Activated CD4-positive, alpha-beta T cell treated with anti-CD3 and anti-CD28 coated beads for 1 hour (primary cell): ENCODE results near the gene DHPS.
"Not testable (repeated sequence)": the region's sequence is repeated elsewhere in the genome, so short reads cannot be mapped to it uniquely, and the experiment has no call there.

Source experiments
- DNase-seq: peaks from one replicate; pipeline ENCODE4 v3.0.0-alpha.2; 2020

DHPS gene

DNA sequence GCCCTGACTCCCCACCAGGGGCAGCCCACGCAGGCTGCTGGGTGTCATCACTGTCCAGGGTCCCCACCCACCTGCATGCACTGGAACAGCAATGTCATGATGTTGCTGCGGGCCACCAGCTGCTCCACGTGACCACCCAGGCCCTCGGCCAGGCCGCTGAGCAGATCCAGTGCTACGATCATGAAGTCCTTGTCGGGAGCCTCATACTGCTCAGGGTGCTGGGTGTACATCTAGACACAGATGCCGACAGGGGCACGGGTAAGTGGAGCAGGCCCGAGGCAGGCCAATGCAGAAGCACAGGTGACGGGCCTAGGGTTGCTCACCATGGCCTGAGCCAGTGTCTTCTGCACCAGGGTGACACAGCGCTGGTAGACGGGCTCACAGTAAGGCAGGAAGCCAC lies 23.5 kb upstream of the DHPS start:
- no peak for DNase-seq

DNA sequence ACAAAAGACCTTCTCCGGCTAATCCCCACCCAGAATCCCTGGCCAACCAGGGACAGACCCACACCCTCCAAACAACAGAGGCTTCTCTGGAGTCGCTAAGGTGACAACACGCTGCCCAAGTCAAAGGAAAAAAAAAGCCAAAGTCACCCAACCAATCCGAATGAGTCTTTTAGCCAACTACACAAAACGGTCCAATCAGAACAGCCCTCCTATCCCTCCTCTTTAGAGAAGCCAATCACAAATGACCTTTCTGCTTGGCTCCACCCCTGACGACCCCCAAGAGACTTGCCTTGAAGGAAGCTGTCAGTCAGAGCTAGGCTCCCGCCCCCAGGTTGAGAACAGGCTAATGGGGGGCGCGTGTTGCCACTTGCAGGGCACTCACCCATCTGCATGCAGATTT lies 21.4 kb upstream of the DHPS start:
- no peak for DNase-seq

DNA sequence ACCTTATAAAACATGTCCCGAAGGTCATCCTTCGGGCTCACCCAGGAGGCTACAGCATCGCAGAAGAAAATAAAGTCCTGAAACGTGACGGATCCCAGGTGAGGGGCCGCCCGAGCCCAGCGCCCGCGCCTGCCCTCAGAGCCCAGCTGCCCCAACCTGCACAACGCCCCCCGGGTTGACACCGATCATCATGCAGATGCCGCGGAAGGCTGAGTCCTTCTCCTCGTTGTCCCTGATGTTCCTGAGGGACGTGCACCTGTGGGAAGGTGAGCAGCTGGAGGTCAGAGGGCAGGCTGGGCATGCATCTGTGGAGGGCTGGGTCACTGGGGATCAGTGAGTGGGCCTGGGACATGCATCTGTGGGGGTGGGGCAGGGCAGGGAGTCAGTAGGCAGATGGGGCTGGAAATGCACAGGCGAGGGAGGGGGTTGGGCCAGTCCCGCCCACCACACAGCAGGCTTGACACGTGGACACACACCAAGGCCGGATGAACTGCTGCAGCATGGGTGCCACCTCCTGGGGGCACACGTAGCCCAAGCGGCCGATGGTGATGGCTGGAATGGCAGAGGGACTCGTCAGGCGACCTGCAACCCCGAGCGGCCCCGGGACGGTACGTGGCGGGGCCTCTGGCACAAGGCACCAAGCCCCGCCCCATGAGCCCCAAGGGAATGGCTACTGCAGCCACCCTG lies 20.1 kb upstream of the DHPS start:
- no peak for DNase-seq

DNA sequence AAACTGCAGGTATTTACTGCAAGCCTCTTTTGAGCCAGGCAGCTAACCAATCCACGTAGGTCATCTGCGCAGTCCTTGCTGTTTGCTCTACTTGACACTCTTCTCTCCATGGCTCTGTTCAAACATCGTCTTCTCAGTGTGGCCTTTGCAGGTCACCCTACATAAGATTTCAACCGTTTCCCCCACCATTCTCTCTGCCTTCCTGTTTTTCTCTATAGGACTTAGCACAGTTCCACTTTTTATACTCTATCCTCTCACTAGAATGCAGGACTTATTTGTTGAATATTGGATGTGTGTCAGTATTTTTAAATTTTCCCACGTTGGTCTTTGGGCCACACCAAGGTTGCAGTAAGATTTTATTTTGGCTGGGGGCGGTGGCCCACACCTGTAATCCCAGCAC lies 16.5 kb upstream of the DHPS start:
- DNase-seq: no peak

DNA sequence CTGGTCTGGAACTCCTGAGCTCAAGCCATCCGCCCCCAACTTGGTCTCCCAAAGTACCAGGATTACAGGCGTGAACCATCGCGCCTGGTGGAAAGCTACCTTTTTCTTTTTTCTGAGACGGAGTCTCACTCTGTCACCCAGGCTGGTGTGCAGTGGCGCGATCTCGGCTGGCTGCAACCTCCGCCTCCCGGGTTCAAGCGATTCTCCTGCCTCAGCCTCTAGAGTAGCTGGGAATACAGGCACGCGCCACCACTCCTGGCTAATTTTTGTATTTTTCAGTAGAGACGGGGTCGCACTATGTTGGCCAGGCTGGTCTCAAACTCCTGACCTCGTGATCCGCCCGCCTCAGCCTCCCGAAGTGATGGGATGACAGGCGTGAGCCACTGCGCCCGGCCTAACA lies 15.7 kb upstream of the DHPS start:
- DNase-seq: not testable (repeated sequence)

DNA sequence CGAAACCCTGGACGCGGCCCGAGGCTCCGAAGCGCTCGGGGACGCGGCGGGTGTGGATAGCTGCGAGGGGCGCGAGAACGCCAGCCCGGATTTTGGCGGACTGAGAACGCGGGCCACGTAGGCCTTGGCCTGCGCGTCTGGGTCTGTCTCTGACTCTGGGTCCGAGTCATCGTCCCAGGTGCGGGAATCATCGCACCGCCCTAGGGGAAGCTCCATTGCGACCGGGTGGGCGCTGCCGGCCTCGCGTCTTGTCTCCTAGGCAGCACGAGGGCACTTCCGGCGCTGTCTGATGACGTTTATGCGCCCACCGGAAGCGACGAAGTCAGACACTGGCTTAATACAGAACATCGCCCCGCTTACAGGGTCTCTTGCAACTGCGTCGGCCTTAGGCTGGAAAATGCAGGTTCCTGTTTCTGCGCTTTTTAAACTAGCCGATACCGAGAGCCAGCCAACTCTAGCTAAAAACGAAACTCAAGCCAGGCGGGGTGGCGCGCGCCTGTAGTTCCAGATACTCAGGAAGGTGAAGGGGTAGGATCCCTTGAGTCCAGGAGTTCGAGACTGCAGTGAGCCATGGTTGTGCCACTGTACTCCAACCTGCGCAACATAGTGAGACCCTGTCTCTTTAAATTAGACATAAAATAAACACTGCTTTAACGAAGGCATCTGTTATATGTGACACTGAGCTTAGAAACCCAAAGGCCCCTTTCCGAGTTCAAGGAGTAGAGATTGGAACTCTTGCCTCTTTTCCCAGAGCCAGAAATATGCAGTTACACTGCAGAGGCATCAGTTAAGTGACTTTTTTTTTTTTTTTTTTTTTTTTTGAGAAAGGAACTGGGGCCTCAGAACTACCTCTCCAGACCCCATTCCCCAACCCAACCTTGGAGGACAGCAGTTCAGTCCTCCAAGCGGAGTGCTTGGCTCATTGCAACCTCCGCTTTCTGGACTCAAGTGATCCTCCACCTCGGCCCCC lies 15.0 kb upstream of the DHPS start, which contains the start of gene FBXW9:
TSS of gene FBXW9 (minus strand) at position 266 of the 970 bp plus-strand sequence. CDS start at position 216, 50 bp downstream.
- DNase-seq: peak; percentile 97

DNA sequence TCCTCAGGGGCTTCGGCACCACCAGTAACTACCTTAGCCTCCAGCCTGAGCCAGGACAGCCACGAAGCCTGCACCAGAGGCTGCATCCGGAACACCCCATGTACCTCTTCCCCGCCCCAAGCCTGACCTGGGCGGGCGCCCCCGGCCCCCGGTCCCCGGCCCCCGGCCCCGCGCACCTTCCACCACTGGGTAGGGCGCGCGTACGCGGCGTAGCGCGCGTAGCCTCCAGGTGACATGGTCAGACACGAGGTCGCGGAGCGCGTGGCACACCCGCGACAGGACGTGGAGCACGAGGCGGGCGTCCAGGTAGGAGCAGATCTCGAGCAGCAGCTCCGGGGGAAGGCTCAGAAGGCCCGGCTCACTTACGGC lies 14.3 kb upstream of the DHPS start:
- DNase-seq: no peak

DNA sequence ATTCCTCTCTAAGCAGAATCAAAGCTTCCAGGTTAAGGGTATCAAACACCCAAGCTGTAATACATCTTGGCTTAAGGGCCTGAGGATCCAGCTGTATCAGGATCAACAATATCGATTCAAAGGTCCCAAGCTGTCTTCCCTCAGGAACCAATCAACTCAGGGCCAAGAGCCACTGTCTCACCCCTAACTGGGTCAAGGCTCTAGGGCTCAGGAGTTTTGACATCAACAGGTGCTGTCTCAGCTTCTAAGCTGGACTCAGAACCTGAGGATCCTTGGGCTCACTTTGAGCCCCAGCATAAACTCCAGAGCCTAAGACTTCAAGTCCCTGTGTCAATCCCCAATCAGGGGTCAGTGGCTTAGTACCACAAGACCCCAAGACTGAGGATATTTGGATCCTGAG lies 13.8 kb upstream of the DHPS start:
- no peak for DNase-seq

DNA sequence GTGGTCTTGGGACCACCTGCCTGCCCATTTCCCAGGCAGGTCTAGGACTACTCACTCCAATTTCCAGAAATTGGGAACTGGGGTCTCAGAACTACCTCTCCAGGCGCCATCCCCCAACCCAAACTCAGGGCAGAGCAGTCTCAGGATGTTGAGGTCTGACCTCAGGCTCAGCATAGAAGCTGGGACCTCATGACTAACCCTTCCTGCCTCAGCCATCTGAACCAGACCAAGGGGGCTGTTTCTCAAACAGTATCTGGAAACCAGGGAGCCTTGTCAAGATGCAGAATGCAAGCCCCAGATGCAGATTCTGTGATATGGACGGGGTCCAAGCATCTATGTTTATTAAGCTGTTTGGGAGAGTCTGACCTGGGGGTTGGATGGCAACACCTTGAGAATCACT lies 13.4 kb upstream of the DHPS start:
- no peak for DNase-seq

DNA sequence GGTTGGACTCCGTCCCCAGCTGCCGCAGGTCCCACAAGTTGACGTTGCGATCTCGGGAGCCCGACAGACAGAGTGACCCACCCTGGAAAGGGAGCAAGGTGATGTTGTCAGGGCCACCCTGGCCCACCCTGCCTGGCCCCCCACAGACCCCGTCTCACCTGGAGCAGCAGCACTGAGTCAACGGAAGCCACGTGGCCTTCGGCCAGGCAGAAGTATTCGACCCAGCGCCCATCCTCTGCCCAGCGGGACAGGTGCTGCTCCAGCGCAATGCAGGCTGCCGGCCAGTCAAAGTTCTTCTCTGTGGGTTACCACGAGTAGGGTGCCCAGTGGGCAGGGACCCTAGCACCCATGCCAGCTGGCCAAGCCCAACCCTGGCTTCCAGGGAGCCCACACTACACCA lies 13.0 kb upstream of the DHPS start:
- DNase-seq: no peak

DNA sequence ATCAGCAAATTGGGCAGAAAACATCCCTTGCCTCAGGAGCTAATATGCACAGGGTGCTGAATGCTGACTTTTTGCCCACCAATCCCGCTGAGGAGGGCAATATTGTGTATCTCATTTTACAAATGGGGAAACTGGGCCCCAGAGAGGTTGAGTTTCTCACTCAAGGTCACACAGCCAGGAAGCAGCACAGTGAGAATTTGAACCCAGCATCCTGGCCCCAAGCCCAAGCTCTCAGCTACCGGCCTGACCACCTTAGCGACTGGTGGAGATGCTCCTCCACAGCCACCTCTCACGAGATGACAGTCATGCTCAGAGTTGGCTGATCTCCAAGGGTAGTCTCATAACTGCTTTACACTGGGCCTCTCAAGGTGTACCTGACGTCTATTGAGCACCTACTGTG lies 11.3 kb upstream of the DHPS start:
- no peak for DNase-seq

DNA sequence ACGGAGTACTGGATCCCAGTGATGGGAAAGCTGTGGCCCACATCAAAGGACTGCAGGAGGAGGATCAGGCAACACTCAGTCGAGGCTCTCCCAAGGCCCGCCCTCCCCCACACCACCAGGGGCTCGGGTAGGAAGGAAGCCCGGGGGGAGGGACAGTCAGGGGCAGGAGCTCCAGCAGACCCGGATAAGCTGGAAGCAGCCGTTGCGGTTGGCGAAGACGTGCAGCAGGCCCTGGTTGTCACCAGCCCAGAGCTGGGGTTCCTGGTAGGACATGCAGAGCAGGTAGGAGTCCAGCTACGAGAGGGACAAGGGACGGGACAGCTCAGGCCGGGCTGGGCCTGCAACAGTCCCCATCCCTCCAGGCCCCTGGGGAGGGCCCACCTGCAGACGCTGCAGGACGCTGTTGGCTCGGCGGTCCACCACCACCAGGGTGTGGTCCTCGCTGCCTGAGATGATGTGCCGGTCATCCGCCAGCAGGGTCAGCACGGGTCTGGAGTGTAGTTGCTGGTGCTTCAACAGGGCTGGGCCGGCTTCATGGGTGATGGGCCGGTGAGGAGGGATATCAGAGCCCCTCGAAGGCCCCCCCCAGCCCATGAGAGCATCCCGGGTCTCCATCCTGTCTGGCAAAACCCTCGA lies 8.0 kb upstream of the DHPS start:
- no peak for DNase-seq

DNA sequence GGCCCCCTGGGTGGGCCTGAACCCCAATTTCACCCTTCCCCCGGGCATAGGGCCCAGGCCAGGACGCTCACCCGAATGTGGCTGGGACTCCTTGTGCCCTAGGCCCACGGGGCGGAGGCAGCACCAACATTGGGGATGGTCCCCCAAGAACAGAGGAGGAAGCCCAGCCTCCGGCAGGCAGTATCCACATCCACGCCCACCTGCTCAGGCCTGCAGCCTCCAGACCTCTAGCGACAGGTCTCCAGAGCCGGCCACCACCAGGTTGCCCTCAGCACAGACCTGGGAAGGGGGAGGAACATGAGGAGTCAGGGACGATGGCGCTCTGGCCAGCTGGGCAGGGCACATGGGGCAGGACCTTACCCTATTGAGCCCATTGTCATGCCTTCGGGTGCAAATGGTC lies 7.3 kb upstream of the DHPS start:
- DNase-seq: no peak

DNA sequence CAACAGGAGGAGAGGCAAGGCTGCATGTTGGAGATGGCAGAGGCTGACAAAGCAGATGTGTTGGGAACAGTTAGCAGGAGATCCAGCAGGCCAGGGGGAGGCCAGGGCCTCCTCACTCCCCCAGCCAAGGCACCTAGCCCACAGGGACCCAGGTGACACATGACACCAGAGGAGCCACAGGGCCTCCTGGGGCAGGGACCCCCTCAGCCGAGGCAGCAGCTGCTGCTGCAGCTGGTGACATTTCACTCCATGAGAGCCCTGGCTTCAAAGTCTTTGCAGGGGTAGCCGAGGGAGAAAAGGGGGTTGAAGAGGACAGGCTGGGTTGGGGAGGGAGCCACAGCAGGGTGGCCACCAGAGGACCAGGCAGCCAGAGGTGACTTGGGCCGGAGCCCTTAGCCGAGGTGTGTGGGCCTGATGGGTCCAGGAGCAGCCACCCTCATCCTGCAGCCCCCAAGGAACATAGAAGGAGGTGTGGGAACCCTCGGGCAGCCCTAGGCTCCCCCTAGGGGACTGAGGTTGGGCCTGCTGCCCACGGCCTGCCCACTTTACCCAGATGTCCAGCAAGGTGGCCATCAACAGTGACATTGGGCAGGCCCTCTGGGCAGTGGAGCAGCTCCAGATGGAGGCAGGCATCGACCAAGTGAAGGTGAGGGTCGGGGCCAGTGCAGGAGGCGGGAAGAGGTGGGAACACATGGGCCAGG lies 6.0 kb upstream of the DHPS start, which contains the start of gene GNG14:
TSS of gene GNG14 (plus strand) at position 503 of the 701 bp plus-strand sequence. CDS start at position 554, 51 bp downstream.
- no peak for DNase-seq

DNA sequence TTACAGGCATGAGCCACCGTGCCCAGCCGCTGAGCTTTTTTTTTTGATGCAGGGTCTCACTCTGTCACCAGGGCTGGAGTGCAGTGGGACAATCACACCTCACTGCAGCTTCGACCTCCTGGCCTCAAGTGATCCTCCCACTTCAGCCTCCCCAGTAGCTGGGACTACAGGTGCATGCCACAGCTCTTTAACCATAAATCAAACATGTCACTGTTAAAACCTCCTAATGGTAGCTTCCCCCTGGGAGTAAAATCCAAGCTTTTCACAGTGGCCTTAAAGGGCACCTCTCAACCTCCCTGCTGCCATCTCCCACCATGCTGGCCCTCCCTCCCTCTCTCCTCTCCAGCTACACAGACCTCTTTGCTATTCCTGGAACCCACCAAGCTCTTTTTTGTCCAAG lies 4.2 kb upstream of the DHPS start:
- DNase-seq: no peak

DNA sequence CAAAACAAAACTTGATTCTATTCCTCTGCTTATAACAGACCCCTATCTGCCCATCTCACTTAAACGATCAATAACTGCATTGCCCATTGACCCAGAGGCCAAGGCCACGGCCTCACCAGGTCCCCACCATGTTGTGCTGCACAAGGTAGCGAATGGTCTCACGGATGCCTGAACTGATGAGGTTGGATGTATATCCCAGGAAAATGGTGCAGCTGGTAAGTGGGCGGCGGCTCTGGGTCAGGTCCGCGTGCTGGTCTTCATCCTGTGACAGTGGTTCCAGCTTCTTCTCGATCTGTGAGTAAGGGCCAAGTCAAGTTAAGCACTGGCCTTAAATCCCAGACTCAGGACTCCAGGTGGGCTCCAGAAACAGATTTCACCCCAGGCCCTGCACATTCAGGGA lies 1.6 kb downstream of the DHPS start:
- DNase-seq: no peak

DNA sequence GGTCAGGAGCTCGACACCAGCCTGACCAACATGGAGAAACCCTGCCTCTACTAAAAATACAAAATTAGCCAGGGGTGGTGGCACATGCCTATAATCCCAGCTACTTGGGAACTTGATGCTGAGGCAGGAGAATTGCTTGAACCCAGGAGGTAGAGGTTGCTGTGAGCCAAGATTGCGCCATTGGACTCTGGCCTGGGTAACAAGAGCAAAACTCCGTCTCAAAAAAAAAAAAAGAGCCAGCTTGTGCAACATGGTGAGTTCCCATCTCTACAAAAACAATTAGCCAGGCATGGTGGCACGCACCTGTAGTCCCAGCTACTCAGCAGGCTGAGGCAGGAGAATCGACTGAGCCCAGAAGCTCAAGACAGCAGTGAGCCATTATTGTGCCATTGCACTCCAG lies 3.6 kb downstream of the DHPS start:
- DNase-seq: not testable (repeated sequence)

DNA sequence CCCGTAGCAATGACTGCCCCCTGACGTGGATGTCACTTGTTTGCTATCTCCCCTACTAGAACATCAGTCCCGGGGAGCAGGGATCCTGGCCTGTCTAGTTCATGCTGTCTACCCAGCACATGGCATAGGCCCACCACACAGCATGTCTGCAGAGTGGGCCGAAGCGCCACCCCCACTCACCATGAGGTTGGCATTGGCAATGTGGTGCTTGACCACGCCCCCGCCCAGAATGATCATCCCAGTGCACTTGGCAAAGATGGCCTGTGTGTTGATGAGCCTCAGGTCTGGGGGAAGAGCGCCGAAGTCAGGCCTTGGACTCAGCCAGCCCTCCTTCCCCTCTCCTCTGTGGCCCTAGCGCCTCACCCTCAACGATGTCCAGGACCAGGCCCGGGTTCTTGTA lies 4.8 kb downstream of the DHPS start:
- no peak for DNase-seq

DNA sequence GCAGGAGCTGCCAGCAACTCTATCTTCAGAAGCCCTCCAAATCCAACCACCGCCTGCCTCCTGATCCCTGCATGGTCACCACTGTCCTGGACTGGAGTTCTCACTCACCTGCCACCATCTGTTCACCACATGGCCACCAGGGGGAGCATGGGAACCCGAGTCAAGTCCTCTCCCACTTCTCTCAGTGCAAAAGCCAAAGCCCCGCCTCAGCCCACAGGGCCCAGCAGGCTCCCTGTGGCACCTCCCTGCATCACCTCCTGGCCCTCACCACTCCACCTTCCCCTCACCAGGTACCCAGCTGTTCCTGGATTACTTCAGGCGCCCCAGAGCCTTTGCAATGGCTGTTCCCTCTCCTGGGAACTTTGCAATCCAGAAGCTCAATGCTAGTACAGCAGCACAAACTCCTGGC lies 5.3 kb downstream of the DHPS start:
- peak; percentile 71 for DNase-seq

DNA sequence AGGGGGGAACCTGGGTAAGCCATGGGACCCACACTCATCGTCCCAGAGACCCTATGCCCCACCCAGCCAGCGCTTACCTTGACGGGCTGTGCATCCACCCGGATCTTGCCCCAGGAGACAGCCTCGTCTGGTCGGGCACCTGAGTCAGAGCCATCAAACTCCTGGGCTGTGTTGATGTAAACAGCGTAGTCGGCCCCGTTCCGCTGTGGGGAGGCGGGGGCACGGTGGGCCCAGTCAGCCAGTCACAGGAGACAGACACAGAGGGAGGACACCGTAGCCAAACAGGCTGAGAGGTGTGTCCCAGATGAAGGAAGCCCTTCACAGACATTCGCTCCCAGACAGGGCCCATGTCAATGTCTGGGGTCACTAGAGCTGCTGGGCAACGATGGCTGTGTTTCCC lies 5.7 kb downstream of the DHPS start:
- DNase-seq: no peak

DNA sequence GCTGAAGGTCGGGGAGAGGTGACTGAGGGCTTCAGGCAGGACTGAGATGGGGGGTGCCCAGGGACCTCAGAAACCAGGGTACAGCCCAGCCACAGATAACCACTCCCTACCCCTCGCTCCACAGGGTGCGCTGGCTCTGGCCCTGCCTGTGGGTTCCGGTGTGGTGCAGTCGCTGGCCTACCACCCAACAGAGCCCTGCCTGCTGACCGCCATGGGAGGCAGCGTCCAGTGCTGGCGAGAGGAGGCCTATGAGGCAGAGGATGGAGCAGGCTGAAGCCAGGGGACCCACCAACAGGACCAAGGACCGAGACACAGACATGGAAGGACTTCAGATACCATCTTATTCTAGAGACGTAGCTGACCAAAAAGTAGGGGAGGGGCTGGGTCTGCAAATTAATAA lies 6.3 kb downstream of the DHPS start:
- no peak for DNase-seq

DNA sequence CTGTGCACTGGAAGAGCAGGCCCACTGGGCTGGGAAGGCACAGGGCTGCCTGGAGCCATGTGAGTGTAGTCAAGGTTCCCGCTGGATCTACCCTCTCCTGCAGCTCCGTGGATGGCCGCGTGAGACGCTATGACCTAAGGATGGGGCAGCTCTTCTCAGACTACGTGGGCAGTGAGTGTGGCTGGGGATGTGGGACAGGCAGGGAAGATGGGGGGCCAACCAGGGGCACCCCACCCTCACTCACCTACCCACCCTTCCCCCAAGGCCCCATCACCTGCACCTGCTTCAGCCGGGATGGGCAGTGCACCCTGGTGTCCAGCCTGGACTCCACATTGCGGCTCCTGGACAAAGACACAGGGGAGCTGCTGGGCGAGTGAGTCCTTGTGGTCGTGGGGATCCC lies 8.9 kb downstream of the DHPS start:
- DNase-seq: no peak
